Activated CD8-positive, alpha-beta memory T cell treated with anti-CD3 and anti-CD28 coated beads, Interleukin-2, amount 50 U/mL, for 48 hours (primary cell): ENCODE results near the gene HOXD11.
A peak's percentile ranks its signal among the peaks of the same experiment; 100 is the strongest.

ENCODE experiments used
- DNase-seq: peaks from one replicate; pipeline ENCODE4 v3.0.0-alpha.2; 2020

Gene HOXD11

GRCh38 chr2:176122683-176123410 lies 15.8 kb downstream of the HOXD11 start, which contains the start of gene HOXD9:
TSS of gene HOXD9 (plus strand) at chr2:176122719. CDS start at chr2:176122769, 50 bp downstream.
- peak; percentile 53 for DNase-seq

- peak; percentile 56 for DNase-seq
These were observed 16.5 kb downstream of the HOXD11 start for GRCh38 chr2:176123411-176124109.

GRCh38 chr2:176124110-176124946 lies 17.2 kb downstream of the HOXD11 start:
- peak; percentile 47 for DNase-seq

GRCh38 chr2:176124947-176125771 lies 18.1 kb downstream of the HOXD11 start:
- DNase-seq = no peak

- DNase-seq = no peak
These were observed 18.6 kb downstream of the HOXD11 start for GRCh38 chr2:176125772-176126054.

- peak; percentile 87 for DNase-seq
These were observed 20.1 kb downstream of the HOXD11 start for GRCh38 chr2:176126929-176127773.

- no peak for DNase-seq
These were observed 20.6 kb downstream of the HOXD11 start for GRCh38 chr2:176127774-176128072.

GRCh38 chr2:176128172-176128981 lies 21.3 kb downstream of the HOXD11 start:
- DNase-seq = peak; percentile 52

- DNase-seq = peak; percentile 60
These were observed 22.1 kb downstream of the HOXD11 start, which contains the start of gene HOXD8 for GRCh38 chr2:176128982-176129796. TSS of gene HOXD8 (plus strand) at chr2:176129705. CDS start at chr2:176130367, 662 bp downstream.

GRCh38 chr2:176129813-176130146 lies 22.7 kb downstream of the HOXD11 start:
- peak; percentile 54 for DNase-seq

- peak; percentile 67 for DNase-seq
These were observed 23.3 kb downstream of the HOXD11 start for GRCh38 chr2:176130147-176130956.

- DNase-seq = peak; percentile 32
These were observed 24.1 kb downstream of the HOXD11 start for GRCh38 chr2:176130957-176131847.

GRCh38 chr2:176131848-176132158 lies 24.7 kb downstream of the HOXD11 start:
- no peak for DNase-seq

GRCh38 chr2:176132205-176133171 lies 25.4 kb downstream of the HOXD11 start:
- peak; percentile 50 for DNase-seq

GRCh38 chr2:176133389-176133788 lies 26.3 kb downstream of the HOXD11 start:
- no peak for DNase-seq

GRCh38 chr2:176134035-176134434 lies 27.0 kb downstream of the HOXD11 start:
- peak; percentile 30 for DNase-seq

- no peak for DNase-seq
These were observed 28.0 kb downstream of the HOXD11 start for GRCh38 chr2:176135035-176135440.
